GM12878 (cell line): ENCODE data around the gene CDKN2B.

Experiments used
- CTCF ChIP-seq, 3 experiments: IDR thresholded peaks in 2 of 3; conservative IDR thresholded peaks in 1 of 3; 2 replicates each; pipeline ENCODE4 v1.5.1; 2011; ENCODE audit warnings: low read depth in 3 of 3, low read length in 3 of 3, mild to moderate bottlenecking in 3 of 3, control low read depth in 2 of 3, moderate library complexity in 2 of 3, inconsistent platforms in 1 of 3, mixed read lengths in 1 of 3; ENCODE audit not compliant: control insufficient read depth in 2 of 3, insufficient read depth in 1 of 3; ENCODE audit errors: extremely low read depth in 1 of 3
- EZH2 ChIP-seq: IDR thresholded peaks from 2 replicates; pipeline ENCODE4 v1.6.1; 2012; ENCODE audit warnings: low read depth, mild to moderate bottlenecking, control low read depth, inconsistent platforms, low read length, borderline replicate concordance; ENCODE audit not compliant: control insufficient read depth
- HDAC6 ChIP-seq: fragments of 200-600 bp; sonication (generic); IDR thresholded peaks from one replicate; pipeline ENCODE4 v1.8.0; 2017; ENCODE audit warnings: antibody characterized with exemption; ENCODE audit not compliant: unreplicated experiment
- MYC ChIP-seq: IDR thresholded peaks from 2 replicates; pipeline ENCODE4 v1.6.1; 2011; ENCODE audit warnings: mild to moderate bottlenecking, low read length, moderate library complexity, inconsistent platforms; ENCODE audit not compliant: insufficient read depth, insufficient replicate concordance, insufficient read length, severe bottlenecking
- NRF1 ChIP-seq: conservative IDR thresholded peaks from 2 replicates; pipeline ENCODE4 v1.6.1; 2011; ENCODE audit warnings: mild to moderate bottlenecking, low read depth, low read length, improper control_type of control experiment
- POLR2A ChIP-seq: IDR thresholded peaks from 2 replicates; pipeline ENCODE4 v1.6.1; 2011; ENCODE audit warnings: low read depth, mild to moderate bottlenecking, low read length
- YY1 ChIP-seq: IDR thresholded peaks from 2 replicates; pipeline ENCODE4 v1.6.1; 2011; ENCODE audit warnings: low read depth, mild to moderate bottlenecking, low read length
- TF ChIP-seq, protein P1 (sequence below): IDR thresholded peaks from 2 replicates; pipeline ENCODE4 v1.6.1; 2012; ENCODE audit warnings: low read depth, low read length, improper control_type of control experiment

DNA sequence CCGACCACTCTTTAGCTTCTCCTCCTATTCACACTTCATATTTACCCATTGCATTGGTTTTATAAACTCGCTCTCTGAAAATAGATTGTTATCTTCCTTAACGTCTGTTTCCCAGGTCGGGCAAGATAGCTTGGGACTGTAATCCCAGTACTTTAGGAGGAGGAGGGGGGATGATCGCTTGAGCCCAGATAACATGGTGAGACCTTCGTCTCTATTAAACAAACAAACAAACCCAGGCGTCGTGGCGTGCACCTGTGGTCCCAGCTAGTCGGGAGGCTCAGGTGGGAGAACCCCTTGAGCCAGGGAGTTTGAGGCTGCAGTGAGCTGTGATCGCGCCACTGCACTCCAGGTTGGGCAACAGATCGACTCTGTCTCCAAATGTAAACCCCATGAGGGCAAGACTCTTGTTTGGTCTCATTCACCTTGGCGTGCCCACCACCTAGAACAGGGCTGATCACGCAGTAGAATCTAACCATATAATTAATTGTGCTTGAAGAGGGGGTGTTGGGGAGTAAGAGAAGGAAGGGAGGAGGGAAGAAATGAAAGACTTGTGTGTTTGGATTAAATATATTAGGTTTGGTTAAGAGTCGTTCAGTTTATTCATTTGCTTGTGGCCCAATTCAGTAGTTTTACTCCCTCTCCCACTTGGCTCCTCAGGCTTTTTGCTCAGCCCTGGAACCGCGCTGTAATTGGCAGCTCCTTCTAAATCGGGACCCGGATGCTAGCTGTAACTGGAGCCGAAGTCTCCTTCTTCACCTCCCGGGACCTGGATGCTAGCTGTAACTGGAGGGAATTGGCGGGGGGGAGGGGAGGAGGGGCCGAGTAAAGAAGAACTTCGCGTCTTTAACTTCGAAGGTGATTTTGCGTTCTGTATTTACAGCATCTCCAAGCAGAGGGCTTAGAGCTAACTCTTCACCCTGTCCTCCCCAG is 39.8 kb downstream of the CDKN2B start:
- no peak for TF ChIP-seq NRF1
- TF ChIP-seq, protein P1, sequence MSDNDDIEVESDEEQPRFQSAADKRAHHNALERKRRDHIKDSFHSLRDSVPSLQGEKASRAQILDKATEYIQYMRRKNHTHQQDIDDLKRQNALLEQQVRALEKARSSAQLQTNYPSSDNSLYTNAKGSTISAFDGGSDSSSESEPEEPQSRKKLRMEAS, result no peak
- TF ChIP-seq HDAC6, result no peak
- no peak for TF ChIP-seq CTCF (IDR thresholded peaks at IDR 0.05 in 2 of 3, conservative IDR thresholded peaks at IDR 0.05 in 1 of 3; ENCODE audit: control insufficient read depth in 2 of 3, extremely low read depth in 1 of 3, insufficient read depth in 1 of 3, low read depth in 3 of 3, low read length in 3 of 3)
- TF ChIP-seq MYC, result no peak
- no peak for TF ChIP-seq YY1
- no peak for TF ChIP-seq EZH2
- no peak for TF ChIP-seq POLR2A
